HG03064 (cell line): Measurements from ENCODE around the gene C10orf95.

Experiments
- ATAC-seq: cut with Tn5 transposase; IDR thresholded peaks from one replicate; pipeline ENCODE4 v1.9.1; 2021; ENCODE audit warnings: low read depth; ENCODE audit not compliant: unreplicated experiment

C10orf95 gene

DNA sequence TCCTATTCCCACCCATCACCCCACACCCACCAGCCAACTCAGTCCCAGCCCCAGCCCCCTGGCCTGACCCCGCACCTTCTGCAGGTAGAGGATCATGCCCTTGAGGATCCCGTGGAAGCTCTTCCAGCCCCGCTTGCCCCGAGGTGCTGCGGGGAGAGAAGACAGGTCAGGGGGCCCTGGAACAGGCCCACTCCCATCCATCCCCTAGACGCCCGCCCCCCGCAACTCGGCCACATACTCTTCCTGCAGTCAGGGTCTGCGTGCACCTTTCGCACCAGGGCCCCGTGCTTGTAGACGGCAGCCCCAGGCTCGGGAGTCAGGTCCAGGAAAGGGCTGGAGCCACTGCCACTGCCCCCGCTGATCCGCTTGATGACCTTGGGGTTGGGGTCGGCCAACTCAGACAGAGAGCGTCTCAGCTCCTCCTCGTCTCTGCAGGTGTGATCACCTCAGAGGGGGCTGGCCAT is 46.2 kb downstream of the C10orf95 start:
- ATAC-seq = no peak

- no peak for ATAC-seq
These were observed 46.8 kb downstream of the C10orf95 start for GRCh38 chr10:102404361-102405107.

- no peak for ATAC-seq
These were observed 48.2 kb downstream of the C10orf95 start for GRCh38 chr10:102403115-102403514.

- ATAC-seq = no peak
These were observed 48.8 kb downstream of the C10orf95 start for GRCh38 chr10:102402512-102402896.

GRCh38 chr10:102401735-102402511 is 49.4 kb downstream of the C10orf95 start:
- no peak for ATAC-seq

- no peak for ATAC-seq
These were observed 50.0 kb downstream of the C10orf95 start for GRCh38 chr10:102401342-102401654.

- no peak for ATAC-seq
These were observed 50.6 kb downstream of the C10orf95 start for GRCh38 chr10:102400598-102401341.

GRCh38 chr10:102400076-102400475 is 51.3 kb downstream of the C10orf95 start:
- no peak for ATAC-seq
